GM18861 (cell line): ENCODE measurements around the gene LMAN1.
A peak's percentile ranks its signal among the peaks of the same experiment; 100 is the strongest.

Experiments used
- ATAC-seq: cut with Tn5 transposase; IDR thresholded peaks from one replicate; pipeline ENCODE4 v1.9.1; 2021; ENCODE audit not compliant: unreplicated experiment

The LMAN1 gene

GRCh38 chr18:59358712-59359575 lies at the start of gene LMAN1:
LMAN1 (minus strand) TSS chr18:59359265; CDS start chr18:59359244, 21 bp downstream.
- ATAC-seq = peak; percentile 90

GRCh38 chr18:59402432-59403090 lies 43.5 kb upstream of the LMAN1 start:
- peak; percentile 97 for ATAC-seq

GRCh38 chr18:59400407-59400806 lies 41.3 kb upstream of the LMAN1 start:
- ATAC-seq = no peak

GRCh38 chr18:59395226-59396175 lies 36.4 kb upstream of the LMAN1 start:
- no peak for ATAC-seq

GRCh38 chr18:59393381-59393780 lies 34.3 kb upstream of the LMAN1 start:
- ATAC-seq = no peak

GRCh38 chr18:59388817-59389216 lies 29.8 kb upstream of the LMAN1 start:
- no peak for ATAC-seq

- ATAC-seq = no peak
Measured at GRCh38 chr18:59387687-59388565, 28.9 kb upstream of the LMAN1 start.

GRCh38 chr18:59386909-59387686 lies 28.0 kb upstream of the LMAN1 start:
- no peak for ATAC-seq

GRCh38 chr18:59385191-59385590 lies 26.1 kb upstream of the LMAN1 start:
- no peak for ATAC-seq

GRCh38 chr18:59383851-59384250 lies 24.8 kb upstream of the LMAN1 start:
- no peak for ATAC-seq

GRCh38 chr18:59382383-59382782 lies 23.3 kb upstream of the LMAN1 start:
- no peak for ATAC-seq

GRCh38 chr18:59381949-59382348 lies 22.9 kb upstream of the LMAN1 start:
- no peak for ATAC-seq

- no peak for ATAC-seq
Measured at GRCh38 chr18:59380706-59381105, 21.6 kb upstream of the LMAN1 start.

GRCh38 chr18:59379772-59380522 lies 20.9 kb upstream of the LMAN1 start:
- ATAC-seq = no peak

GRCh38 chr18:59377613-59378337 lies 18.7 kb upstream of the LMAN1 start:
- ATAC-seq = no peak

- ATAC-seq = no peak
Measured at GRCh38 chr18:59376351-59376935, 17.4 kb upstream of the LMAN1 start.

GRCh38 chr18:59374128-59374527 lies 15.1 kb upstream of the LMAN1 start:
- ATAC-seq = no peak

- no peak for ATAC-seq
Measured at GRCh38 chr18:59372975-59373374, 13.9 kb upstream of the LMAN1 start.
